NCI-H128 (cell line): ENCODE data around the gene PGD.
"Not testable (repeated sequence)": the region's sequence is repeated elsewhere in the genome, so short reads cannot be mapped to it uniquely, and the experiment has no call there.

ENCODE experiments used
- DNase-seq: peaks from one replicate; lab custom pipeline; 2025; ENCODE audit not compliant: unreplicated experiment; lab: John Stamatoyannopoulos, UW

Gene PGD

DNA sequence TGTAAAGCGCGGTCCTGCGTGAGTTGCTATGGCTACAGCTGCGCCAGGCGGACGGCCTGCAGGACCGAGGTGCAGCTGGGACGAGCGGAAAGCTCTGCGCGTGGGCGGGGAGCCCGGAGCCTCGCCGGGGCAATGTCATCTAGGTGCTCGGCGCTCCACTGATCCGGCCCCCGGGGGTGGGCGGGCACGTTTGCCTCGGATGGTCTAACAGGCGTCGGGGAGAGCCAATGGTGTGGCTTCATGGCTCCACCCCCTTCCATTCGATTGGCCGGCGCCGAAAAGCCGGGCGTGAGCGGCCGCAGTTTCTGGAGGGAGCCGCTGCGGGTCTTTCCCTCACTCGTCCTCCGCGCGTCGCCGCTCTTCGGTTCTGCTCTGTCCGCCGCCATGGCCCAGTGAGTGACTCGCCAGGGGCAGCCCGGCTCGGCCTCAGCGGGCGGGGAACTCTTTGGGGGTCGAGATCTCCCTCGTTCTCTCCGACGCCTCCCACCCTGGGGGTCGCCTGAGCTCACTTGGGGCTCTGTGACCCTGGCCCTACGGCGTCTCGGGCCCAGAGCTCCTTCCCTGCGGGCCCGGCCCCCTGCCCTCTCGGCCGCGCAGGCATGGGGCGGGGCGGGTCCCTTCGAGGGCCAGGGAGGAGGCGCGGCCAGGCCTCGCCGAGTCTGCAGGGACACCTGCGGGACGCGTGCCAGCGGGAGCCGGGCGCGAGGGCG is at the start of gene PGD:
PGD (plus strand) TSS at position 331 of the 710 bp plus-strand sequence; CDS start at position 385, 54 bp downstream.
- peak; percentile 99 for DNase-seq

DNA sequence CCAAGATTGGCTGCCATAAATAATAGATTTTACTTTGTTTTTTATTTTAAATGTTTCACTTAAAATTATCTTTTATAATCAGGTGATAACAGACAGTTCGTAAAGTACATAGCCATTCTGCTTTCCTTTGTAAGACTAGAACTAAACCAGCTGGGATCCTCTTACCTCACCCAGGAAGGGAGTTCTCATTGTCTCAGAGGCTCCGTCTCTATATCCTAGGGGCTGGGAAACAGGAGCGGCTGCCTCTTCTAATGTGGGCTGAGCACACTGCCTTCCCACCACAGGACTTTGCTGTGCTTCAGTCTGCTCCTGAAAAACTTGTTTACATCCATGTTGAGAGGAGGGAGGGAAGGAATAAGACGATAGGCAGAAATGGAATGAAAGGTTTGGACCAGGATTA is 45.6 kb upstream of the PGD start:
- DNase-seq, result no peak

DNA sequence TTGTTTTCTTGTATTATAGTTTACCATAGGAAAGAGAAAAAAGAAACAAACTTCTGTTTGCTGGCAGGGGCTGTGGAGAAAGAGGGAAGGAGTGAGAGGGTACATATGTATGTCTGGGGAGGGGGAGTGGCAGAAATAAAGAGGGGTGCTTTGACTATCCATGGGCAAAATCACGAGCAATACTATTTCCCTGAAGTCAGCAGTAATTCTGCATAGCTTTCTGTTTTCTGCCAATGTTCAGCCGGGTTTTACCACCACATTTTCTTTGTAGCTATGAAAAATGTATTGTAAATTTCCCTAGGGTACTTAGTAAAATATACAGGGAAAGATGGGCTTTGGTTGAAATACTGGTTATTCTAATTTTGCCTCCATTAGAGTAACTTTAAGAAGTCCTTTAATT is 45.2 kb upstream of the PGD start:
- DNase-seq, result no peak

DNA sequence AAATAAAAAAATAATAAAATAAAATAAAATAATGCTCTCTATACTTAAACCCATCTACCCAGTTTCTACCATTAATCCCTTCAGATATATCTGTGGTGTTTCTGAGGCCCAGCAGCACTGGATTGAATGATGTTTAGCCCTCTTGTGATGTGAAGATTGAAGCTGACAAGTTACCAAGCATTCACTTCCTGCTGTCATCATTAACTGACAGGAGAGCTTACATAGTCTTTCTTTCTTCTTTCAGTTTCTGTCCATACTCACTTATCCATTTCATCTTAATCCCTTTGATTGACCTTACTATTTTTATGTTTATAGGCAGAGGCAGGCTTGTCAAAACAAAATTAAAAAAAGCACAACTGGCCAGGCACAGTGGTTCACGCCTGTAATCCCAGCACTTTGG is 38.8 kb upstream of the PGD start:
- no peak for DNase-seq

DNA sequence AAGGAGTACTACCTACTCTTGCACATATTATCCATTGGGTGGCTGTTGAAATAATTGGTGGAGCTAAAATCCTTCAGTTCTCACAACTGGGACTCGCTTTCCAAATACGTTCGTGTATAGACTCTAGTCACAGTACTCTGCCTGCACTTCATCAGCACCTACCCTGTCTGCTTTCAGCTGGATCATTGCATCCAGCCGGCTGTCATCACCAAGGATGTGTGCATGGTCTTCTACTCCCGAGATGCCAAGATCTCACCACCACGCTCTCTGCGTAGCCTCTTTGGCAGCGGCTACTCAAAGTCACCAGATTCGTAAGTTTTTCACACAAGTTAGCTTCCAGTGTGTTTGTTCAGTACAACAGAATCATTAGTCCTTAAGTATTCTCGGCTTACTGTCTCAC is 37.3 kb upstream of the PGD start:
- no peak for DNase-seq

DNA sequence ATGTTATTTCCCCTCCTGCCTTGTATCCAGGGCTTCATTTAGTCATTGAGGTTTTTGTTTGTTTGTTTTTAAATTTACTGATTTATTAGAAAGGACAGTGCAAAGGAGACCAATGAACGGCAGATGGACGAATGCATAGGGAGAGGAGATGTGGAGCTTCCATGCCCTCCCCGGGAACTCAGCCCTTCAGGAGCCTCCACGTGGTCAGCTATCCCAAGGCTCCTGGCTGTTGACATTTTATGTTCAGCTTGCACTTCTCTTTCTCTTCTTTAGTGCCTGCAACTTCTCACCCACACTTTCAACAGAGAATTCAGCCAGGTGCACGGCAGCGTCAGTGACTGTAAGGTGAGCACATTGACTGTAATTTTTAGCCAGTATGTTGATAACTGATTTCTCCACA is 30.7 kb upstream of the PGD start:
- DNase-seq, result no peak

DNA sequence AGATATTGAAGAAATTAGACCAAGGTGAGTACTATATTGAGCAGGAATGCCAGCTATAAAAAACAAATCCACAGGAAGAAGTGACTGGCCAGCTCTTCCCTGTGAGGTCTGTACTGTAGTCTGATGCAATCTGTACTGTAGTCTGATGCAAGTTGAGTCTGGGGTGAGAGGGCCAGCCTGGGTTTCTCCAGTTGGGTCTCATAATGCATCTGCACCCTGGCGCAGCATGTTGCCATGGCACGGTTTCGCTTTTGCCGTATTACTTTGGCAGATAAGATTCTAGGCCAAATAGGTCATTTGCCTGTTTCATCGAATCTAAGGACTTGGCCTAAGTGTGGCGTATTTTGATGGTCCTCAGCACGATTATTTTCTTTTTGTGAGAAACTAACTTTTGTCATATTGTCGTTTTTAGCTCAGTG is 24.4 kb upstream of the PGD start:
- no peak for DNase-seq

DNA sequence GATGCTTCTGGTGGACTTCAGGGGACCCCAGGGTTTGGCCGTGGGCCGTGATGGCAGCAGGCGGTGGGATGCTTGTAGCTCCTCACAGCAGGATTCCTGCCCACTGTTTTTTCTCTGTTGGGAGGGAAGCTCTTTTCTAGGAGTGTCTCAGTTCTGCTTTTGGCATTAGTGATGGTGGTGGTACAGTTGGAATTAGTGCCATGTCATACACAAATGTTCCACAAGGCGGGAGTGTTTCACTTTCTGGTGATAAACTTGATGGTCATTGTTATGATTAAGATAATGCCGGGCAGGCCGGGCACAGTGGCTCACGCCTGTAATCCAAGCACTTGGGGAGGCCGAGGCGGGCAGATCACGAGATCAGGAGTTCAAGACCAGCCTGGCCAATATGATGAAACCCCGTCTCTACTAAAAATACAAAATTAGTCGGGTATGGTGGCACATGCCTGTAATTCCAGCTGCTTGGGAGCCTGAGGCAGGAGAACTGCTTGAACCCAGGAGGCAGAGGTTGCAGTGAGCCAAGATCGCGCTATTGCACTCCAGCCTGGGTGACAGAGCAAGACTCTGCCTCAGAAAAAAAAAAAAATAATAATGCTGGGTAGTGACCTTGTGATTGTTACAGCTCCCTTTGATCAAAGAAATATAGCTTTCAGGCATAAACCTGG is 21.4 kb upstream of the PGD start:
- DNase-seq, result not testable (repeated sequence)

DNA sequence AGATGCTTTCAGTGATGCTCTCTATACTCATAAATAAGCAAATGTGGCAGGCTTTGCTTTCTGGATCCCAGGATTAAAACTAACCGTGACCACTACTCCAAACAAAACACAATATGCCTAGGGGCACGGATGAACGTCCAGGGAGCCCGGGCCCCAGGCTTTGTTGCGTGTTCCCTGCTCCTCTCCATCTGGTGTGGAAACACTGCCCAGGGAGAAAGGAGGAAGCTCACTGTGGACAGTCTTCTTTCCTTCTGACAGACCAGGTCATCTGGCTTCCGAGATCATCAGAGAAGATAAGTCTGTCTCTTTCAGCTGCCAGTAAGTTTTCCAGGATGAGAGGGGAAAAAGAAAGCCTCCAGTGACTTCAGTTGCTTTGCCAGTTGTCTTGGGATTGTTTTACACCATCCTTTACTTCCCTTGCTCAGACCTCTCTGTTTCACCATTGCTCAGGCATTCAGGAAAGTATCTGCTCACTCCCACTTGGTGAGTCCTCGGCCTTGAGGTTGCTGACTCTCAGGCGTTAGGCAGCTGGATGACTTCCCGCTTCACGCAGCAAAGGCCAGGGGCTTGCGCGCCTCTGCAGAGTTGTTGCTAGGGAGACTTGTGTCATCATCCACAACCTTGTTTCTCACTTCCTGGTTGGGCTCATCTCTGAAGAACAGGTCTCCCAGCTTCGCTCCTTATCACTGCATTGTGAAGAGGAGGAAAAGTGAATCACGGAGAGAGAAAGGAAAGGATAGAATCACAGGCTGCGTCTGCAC is 20.6 kb upstream of the PGD start:
- no peak for DNase-seq

DNA sequence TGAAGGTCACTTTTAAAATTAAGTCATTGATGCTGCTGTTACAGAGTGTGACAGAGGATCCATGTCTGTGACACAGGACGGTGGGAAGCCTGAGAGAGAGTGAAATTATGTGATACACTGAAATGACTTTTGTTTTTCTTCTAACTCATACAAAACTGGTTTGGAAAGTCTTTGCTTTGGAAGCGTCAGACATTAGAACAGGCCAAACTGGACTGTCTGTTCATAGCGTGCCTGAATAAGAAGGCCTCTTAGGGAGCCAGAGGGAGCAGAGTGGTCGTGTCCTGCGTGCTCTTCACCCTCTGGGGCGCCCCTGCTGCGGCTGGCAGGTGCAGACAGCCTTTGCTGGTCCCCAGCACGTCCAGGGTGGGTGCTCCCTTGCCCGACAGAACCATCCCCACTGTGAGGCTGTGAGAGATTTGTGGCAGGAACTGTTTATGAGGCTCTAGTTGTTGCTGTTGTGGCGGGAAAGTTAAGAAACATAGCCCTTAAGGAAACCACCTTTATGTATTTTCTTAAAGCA is 19.7 kb upstream of the PGD start:
- no peak for DNase-seq

DNA sequence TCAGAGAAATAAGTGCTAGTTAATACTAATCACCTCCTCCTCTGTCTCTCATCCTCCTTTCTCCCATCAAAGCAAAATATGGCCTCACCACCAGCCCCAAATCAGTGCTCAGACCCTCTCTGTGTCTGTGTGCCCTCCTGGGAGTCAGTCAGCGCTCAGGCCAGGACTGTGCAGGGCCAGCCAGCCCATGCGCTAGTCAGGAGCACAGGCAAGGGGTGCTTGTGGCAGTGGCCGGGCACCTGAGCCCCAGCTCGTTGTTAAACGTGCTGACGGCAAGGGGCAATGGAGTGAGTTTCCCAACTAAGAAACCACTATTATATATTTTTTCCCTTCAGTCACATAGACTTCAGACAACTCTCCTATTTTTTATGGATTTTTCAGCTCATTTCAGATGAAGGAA is 19.2 kb upstream of the PGD start:
- no peak for DNase-seq

DNA sequence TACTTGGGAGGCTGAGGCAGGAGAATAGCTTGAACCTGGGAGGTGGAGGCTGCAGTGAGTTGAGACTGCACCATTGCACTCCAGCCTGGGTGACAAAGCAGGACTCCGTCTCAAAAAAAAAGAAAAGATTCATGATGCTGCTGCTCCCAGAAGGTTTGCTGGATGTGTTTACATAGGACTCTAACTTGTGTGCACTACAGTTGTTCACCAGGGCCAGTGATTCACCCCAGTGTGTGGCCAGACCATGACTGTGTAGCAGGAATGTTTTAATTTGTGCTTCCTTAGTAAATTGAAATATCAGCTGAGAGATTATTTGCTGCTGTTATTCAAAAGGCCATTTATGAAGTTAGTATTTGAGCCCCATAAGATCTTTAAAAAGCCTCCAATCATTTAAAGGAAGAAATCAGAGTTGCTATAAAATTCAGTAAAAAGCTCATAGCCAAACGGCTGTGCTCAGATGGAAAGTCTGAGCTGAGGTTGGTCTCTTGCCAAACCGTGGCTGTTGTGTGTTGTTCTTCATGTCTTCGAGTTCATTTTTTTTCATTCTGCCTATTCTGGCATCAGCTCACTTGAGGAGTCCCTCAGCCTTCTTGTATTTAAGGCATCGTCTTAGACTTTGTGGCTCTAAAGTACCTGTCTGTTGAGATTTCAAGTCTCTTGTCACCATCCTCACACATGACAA is 18.1 kb upstream of the PGD start:
- DNase-seq, result no peak

DNA sequence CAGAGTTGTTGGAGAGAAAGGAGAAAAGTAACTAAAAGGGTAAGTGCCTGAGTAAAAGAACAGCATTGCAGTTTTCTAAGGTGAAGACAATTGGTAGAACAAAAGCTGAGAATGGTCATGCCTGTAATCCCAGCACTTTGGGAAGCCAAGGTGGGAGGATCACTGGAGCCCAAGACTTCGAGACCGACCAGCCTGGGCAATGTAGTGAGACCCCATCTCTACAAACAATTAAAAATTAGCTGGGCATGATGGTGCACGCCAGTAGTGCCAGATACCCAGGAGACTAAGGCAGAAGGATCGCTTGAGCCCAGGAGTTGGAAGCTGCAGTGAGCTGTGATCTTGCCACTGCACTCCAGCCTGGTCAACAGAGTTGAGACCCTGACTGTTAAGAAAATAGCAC is 15.2 kb upstream of the PGD start:
- DNase-seq, result no peak

DNA sequence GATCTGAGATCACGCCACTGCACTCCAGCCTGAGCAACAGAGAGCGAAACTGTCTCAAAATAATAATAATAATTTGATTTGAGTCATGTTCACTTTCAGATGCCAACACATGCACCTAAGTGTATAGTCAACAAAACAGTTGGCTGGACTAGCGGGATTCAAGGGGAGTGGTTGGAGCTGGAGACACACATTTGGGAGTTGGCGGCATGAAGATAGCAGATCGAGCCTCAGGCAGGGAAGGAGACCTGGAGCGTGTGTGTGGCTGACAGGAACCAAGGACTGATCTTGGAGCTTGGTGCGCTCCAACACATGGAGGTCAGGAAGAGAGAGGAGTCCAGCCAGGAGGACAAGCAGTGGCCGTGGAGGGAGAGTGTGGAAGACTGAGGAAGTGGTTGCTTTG is 14.6 kb upstream of the PGD start:
- no peak for DNase-seq

DNA sequence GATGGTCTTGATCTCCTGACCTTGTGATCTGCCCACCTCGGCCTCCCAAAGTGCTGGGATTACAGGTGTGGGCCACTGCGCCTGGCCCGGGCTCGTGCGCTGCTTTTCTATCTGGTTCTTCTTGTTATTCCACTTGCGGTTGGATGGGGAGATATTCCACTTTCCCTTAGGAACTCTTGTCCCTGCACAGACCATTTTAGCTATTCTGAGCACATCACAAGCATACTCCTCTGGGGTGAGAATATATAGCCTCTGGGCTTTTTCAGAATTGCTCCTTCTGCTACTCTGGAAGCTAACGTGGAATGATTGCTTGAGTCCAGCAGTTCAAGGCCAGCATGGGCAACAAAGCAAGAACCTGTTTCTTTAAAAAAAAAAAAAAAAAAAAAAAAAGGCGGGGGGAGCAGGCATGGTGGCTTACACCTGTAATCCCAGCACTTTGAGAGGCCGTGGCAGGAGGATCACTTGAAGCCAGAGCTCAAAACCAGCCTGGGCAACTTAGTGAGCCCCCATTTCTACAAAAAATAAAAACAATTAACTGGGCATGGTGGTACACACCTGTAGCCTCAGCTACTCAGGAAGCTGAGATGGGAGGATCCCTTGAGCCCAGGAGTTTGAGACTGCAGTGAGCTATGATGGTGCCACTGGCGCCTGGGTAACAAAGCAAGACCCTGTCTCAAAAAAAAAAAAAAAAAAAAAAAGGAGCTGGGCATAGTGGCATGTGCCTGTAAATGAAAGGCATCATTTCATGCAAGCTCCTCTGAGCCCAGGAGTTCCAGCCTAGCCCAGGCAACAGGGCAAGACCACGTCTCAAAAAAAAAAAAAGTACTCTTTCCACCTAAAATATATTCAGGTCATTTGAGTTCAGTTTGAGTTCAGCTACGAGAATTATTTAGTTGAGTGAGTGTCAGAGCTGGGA is 11.8 kb upstream of the PGD start:
- DNase-seq, result no peak

DNA sequence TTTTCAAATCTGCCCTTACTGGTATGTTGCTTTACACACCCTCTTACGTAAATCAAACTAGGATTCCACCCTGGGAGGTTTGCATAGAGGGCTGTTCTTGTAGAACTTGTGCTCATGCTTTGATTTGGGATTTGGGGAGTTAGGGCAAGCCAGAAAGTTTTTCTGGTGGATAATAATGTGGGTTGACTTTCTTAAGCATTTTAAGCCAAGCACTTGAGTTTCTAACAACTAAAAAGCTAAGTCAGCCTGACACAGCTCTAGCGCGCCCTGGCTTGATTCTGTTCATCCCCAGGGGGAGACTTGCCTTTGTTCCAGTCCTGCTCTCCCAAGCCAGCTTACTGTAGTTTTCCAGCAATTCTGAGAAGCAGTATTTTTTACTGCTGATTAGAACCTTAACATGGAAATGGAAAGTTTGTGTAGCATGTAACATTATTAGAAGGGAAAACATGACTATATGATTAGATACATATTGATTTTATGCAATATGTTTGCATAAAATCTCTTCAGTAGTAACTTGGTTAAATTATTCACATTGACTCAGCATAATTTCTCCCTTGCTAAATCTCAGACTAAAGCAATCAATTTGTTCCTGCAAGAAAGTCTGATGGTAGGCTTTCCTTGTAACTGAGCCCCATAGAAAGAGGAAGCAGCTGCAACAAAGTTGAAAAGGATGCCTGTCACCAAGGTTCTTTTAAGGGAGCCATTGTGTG is 11.0 kb upstream of the PGD start:
- no peak for DNase-seq

DNA sequence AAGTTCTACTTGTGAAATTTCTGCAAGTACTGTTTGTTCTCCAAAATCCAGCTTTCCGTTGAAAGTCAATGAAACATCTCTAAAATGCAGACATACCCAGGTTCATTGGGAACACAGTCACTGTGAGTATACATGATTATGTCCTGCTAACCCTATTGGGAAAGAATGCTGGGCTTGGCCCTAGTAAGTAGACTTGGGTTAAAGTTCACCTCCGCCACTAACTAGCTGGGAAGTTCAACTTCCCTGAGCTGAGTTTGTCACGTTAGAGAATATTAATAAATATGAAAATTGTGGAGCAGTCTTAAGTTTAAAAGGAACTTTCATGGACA is 10.5 kb upstream of the PGD start:
- no peak for DNase-seq

DNA sequence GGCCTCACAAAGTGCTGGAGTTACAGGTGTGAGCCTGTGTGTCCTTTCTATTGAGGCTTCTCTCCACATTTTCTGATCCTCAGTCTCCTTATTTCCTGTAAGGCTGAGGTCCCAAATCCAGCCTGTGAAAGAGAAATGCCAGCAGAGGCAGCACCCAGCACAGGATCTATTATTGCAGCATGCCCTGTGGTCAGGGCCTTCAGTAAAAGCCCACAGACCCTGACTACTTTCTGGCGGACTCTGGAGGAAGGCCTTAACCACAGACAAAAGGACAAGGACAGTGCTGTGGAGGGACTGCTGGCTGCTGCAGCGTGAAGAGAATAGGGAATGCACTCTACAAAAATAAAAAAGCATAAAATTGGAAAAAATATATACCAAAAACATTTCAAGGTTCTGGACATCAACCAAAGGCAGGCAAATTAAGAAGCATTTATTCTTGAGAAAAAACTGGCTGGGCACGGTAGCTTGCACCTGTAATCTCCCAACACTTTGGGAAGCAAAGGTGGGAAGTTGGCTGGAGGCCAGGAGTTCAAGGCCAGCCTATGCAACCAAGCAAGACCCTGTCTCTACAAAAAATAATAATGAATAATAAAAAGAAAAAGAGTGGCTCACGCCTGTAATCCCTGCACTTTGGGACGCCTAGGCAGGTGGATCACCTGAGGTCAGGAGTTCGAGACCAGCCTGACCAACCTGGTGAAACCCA is 9.4 kb upstream of the PGD start:
- no peak for DNase-seq

DNA sequence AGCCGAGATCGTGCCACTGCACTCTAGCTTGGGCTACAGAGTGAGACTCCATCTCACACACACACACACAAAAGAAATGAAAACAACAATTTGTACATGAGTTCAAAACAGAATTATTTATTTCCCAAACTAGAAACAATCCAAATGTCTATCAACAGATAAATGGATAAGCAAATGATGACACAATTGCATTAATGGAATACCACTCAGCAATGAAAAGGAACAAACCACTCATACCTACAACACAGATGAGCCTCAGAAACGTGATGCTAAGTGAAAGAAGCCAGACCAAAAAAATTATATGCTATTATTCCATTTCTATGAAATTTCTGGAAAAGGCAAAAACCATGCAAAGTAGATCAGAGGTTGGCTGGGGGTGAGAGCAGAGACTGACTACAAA is 2.0 kb upstream of the PGD start:
- DNase-seq, result no peak
